GM21526 (cell line): Measurements from ENCODE around the gene CYP4F22.
"Not testable (repeated sequence)": the region's sequence is repeated elsewhere in the genome, so short reads cannot be mapped to it uniquely, and the experiment has no call there.

Source experiments
- ATAC-seq: cut with Tn5 transposase; IDR thresholded peaks from one replicate; pipeline ENCODE4 v1.9.1; 2021; ENCODE audit warnings: moderate library complexity; ENCODE audit not compliant: unreplicated experiment, low FRiP score

Gene CYP4F22

DNA sequence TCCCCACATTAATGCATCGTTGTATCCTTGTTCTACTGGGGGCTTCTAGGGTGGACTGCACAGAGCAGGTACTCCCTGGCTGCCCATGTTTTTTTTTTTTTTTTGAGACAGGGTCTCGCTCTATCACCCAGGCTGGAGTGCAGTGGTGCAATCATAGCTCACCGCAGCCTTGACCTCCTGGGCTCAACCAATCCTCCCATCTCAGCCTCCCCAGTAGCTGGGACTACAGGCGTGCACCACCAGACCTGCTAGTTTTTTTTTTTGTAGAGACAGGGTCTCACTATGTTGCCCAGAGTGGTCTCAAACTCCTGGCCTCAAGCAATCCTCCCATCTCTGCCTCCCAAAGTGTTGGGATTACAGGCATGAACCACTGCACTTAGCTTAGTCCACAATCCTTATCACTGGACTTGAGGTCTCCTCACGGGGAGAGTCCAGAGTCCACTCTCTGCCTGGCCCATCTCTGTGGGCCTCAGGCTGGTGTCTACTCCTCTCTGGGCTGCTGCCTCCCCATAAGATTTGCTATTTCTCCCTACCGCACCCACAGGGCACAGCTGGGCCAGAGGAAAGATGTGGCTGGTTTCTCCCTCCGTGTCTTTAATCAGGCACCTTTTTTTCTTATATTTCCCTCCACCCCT is 56.3 kb downstream of the CYP4F22 start:
- ATAC-seq: no peak

DNA sequence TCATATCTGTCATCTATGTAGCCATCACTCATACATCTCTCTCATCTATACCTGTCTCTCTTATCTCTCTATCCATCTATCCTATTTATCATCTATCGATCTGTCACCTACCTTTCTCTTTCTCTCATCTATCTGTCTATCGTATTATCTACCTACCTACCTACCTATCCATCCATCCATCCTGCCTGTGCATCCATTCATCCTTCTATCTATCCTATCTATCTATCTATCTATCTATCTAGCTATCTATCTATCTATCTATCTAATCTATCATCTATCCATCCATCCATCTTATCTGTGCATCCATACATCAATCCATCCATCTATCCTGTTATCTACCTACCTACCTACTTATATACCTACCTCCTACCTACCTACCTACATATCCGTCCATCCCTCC is 62.1 kb downstream of the CYP4F22 start:
- ATAC-seq: no peak

DNA sequence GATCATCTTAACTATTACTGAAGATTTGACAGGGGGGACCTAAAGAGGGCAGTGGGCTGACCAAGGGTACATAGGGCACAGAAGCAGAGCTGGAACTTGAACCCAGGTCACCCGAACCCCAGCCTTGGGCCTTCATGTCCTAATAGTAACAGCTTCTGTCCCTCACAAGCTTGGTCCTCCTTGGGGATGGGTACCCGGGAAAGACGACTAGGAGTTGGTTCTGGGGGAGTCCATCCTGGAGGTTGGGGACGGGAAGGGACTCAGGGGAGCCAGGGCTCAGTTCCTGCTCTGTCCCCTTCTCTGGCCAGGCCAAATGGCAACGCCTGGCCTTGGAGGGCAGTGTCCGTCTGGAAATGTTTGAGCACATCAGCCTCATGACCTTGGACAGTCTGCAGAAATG is 67.1 kb downstream of the CYP4F22 start:
- ATAC-seq: no peak

DNA sequence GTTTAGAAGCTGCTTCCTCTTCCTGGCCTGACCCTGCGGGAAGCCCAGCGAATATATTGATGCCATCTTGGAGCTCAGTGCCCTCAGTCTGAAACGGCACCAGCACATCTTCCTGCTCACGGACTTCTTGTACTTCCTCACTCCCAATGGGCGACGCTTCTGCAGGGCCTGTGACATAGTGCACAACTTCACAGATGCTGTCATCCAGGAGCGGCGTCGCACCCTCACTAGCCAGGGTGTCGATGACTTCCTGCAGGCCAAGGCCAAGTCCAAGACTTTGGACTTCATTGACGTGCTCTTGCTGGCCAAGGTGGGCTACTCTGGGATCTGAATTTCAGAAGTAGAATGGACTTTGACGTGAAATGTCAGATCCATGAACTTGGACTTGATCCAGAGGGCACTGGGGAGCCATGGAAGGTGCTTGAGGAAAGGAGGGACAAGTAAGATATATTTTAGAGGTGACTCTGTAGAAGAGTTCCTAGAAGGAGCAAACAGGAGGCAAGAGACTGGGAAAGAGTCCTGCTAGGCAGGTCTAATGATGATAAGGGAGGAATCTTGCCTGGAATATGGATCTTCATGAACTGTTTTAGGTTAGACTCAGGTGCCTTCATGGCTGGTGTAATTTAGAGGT is 68.3 kb downstream of the CYP4F22 start:
- ATAC-seq: no peak

DNA sequence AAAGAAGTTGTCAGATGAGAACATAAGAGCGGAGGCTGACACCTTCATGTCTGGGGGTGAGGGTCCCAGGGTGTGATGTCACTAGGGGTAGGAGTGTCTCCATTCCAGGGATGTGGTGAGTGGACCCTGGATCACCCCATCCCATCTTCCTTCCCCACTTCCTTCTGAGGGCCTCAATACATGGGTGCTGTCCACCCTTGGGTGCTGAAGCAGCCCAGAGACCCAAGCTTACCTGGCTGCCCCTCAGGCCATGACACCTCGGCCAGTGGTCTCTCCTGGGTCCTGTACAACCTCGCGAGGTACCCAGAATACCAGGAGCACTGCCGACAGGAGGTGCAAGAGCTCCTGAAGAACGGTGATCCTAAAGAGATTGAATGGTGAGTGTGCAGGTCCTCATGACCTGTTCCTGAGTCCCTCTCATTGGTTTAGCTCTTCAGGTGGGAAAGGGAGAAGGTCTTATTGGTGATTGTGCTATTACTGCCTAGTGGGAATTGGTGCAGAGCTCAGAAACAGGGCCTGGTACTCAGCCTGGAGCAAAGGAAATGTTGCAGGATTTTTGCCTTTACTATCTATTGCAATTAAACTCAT is 69.0 kb downstream of the CYP4F22 start:
- no peak for ATAC-seq

DNA sequence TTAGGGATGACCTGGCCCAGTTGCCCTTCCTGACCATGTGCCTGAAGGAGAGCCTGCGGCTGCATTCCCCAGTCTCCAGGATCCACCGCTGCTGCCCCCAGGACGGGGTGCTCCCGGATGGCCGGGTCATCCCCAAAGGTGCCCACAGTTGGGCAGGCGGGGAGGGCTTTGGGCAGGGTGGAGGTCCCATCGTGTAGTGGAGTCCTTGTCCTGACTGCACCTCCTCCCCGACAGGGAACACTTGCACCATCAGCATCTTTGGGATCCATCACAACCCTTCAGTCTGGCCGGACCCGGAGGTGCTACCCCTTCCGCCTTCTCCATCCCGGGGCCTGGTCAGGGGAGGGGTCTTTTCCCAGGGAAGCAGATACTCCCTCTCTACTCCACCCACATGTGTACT is 75.0 kb downstream of the CYP4F22 start:
- ATAC-seq: no peak

DNA sequence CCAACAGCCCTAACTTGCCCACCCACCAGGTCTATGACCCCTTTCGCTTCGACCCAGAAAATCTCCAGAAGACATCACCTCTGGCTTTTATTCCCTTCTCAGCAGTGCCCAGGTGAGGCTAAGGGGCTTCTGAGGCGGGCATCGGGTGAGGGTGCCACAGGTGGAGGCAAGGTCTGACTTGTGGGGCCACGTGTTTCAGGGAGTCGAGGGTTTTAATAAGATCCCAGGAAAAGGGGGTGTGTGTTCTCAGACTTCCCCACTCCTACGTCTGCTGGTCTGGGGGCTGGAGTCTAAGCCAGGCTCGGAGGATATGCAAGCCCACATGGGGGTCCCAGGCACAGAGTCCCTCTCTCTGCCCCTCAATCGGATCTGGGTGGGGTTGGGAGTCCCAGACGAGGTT is 75.8 kb downstream of the CYP4F22 start:
- no peak for ATAC-seq

DNA sequence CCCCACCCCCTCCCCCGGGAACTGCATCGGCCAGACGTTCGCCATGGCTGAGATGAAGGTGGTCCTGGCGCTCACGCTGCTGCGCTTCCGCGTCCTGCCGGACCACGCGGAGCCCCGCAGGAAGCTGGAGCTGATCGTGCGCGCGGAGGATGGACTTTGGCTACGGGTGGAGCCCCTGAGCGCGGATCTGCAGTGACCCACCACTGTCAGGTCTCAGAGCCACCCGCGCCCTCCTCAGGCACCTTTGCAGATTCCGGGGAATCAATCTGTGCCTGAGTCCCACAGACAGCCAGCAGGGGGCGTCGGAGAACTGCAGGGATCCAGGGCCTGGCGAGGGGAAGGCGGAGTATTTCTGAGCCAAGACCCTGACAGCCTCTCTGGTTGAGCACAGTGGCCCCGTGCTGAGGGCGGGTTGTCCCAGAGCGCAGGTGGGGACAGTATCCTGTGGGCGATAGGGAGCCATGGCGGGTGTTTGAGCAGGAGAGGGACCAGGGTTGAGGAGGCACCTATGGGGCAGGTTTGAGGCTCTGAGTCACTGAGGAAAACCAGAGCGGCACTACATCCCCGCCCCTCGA is 76.3 kb downstream of the CYP4F22 start:
- no peak for ATAC-seq

DNA sequence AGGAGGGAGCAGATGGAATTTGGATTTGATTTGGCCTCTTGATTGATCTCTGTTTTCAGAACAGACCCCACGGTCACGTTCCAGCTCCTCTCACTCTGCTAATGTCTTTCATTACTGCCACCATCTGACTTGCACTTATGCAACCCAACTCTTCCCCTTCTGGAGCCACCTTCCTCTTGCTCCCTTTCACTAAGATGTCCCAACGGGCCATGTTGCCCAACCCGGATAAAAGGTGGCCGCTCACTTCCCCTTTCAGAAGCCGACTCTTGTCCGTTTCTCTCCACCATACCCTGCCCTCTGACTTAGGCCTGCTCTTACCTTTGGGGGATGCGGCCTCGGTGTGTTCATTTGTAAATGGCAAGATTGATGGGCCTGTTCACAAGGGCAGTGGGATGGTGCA is 79.3 kb downstream of the CYP4F22 start:
- ATAC-seq: no peak

DNA sequence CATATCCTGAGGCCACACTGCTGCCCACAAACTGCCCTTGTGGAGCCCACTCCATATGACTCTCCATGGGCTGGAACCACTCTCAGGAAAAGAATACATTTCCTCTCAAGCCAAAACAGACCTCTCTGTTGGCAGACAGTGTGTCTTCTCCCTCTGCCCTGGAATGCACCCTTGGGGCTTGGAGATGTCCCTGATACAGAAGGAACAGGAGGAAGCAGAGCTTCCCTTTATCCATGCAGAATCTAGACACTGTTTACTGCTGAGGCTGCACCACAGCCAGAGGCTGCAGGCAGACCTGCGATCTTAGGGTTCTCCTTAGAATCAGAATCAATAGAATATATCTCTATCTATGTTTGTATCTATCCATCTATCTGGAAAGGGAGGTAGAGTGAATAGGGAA is 79.9 kb downstream of the CYP4F22 start:
- ATAC-seq: no peak

DNA sequence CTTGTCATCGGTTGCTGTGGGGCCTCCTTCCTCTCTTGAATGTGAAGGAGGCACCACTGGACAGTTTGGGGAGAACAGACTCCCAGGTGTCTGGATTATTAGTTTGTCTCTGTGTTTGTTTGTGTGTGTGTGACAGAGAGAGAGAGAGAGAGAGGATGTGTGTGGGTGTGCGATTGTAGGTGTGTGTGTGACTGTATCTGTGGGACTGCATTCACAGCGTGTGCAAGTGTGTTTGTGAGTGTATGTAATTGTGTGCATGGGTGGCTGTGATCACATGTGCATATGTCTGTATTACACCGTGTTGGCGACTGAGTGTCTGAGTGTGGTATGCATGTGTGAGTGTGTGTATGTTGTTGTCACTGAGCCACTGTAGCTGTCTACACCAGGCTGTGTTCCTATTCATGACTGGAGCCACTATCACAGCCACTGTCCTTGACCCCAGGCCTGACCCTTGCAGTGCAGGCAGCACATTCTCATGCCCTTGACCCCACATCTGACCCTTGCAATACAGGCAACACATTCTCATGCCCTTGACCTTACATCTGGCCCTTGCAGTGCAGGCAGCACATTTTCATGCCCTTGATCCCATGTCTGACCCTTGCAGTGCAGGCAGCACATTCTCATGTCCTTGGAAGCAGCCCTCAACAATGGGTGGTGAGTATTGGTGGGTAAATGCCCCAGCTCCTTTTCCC is 81.6 kb downstream of the CYP4F22 start:
- no peak for ATAC-seq

DNA sequence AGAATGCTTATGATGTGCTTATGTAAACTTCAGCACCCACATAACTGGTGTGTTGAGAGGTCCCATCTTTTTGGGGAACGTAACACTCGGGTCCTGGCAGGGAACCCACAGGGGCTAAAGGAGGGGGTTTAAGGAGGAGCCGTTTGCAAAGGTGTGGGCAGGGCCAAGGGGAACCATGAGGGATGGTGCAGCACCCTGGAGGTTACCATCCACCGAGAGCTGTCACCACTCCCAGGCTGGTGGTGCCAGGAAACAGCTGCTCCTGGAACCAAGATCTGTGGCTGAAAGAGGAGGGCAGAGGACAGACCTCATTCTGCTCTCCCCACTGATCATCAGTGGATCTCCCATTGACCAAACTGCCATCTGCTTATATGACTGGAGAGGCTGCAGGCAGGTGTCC is 83.5 kb downstream of the CYP4F22 start:
- ATAC-seq: no peak

DNA sequence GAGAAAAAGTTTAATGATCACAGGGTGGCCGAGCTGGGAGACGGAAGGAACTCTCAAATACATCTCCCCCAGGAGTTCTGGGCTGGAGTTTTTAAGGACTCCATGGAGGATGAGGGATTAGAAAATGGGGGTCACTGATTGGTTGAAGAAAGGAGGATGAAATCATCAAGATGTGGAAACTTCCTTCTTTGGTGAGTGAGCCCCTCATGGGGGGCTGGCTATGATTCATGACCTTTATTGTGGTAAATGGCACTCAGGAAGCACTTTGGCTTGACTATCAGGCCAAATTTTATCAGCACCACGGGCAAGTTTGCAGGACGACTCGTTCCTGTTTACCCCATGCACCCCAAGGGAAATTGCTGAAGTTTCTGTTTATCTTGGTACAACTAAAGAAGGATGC is 84.2 kb downstream of the CYP4F22 start:
- not testable (repeated sequence) for ATAC-seq

DNA sequence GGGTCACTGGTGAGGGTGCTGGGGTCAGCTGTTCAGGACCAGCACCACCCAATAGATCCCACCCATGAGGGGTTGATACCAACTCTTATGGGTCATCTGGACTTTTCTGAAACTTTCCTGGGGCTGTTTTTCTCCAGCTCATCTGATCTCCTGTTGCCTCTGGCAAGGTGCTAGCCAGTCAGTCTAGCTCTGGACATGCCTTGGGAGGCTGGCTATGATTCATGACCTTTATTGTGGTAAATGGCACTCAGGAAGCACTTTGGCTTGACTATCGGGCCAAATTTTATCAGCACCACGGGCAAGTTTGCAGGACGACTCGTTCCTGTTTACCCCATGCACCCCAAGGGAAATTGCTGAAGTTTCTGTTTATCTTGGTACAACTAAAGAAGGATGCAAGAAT is 85.4 kb downstream of the CYP4F22 start:
- not testable (repeated sequence) for ATAC-seq

DNA sequence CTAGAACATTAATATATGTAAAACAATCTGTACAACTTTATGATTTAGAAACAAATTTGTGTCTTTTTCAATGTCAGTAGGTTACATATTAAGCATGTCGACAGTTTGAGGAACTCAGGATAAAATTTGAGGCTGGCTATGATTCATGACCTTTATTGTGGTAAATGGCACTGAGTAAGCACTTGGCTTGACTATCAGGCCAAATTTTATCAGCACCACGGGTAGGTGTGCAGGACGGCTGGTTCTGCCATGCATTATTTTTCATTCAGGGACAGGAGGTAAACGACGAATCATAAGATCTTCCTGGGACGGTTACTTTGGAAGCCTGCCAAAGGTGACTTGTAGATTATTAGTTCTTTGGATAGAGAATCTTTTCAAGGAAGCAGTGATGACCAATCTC is 86.7 kb downstream of the CYP4F22 start:
- ATAC-seq: no peak
